SH-SY5Y (cell line): ENCODE results near the gene TMEM63C.

Experiments
- GATA2 ChIP-seq: IDR thresholded peaks from 2 replicates; pipeline ENCODE4 v1.6.1; 2011; ENCODE audit warnings: mild to moderate bottlenecking, low read depth, low read length
- GATA3 ChIP-seq: IDR thresholded peaks from 2 replicates; pipeline ENCODE4 v1.6.1; 2011; ENCODE audit warnings: low read depth, mild to moderate bottlenecking, low read length, moderate library complexity

GRCh38 chr14:77208979-77209318 lies 27.4 kb downstream of the TMEM63C start:
- TF ChIP-seq GATA2: no peak
- TF ChIP-seq GATA3: no peak
